Measurements from ENCODE around the gene GALNT2.

Gene GALNT2

DNA sequence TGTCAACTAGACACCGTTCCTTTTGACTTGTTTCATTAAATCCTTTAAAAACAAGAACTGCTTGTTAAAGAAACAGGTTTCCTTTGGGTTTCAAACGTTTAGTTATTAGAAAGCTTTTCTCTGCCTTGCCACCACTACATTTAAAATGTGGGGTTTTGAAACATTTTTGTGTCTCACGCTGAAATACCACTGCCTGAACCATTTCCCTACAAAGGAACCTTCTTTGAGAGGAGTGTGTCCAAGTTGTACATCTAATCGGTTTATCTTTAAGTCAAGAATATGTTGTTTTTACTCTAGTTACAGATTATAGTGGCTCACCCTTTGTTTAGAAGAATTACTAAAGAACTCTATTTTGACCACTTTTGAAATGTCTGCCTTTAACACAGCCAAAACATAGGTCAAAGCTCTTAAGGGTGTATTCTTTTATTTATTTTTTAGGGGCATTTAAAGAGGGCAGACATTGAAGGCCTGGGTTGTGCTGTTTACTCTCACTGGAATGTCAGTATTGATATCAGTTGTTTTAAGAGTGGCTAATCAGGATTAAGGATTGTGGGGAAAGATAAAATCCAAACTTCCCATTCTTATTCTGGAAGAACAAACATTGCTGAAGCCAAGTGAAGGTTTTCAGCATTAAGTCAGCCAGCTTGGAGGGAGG lies 143.4 kb downstream of the GALNT2 start:
- no peak for DNase-seq (ENCODE audit: low read depth, low spot score)

DNA sequence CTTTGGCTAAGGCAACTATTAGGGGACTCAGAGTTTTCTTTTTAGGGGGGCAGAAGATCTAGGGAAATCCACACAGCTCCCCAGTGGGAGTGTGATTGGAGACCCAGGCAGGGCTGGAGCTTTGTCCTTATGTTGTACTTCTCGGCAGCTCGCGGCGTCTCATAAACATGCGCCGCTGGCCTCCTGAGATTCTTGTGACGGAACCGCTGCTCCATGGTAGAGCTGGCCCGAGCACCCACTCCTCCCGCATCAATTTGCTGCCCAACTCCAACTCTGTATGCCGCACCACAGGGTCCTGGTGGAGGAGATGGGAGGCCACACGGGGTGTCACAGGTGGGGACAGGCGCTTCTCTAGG lies 143.9 kb downstream of the GALNT2 start:
- no peak for DNase-seq (ENCODE audit: low read depth, low spot score)

DNA sequence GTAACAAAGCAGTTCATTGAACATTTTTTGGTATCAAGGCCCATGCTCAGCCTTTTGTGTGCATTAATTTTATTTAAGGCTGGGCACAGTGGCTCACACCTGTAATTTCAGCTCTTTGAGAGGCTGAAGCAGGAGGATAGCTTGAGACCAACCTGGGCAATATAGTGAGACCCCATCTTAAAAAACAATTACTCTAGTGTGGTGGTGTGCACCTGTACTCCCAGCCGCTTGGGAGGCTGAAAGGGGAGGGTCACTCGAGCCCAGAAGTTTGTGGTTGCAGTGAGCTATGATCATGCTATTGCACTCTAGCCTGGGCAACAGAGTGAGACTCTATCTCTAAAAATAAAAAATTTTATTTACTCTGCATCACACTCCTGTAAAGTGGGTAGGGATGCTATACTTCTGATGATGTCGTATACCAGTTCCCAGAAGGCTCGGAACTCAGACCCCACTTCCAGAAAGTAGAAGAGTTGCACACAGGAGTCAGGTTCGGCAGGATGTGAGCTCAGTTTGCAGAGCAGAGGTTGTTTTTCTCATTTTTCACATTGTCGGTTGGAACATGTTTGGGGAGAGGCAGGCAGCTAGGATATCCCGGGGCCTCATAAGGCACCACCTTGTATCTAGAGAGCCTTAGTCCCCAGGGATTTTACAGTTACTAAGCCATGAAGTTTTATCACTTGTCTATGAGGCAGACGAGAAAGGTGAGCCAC lies 144.6 kb downstream of the GALNT2 start:
- no peak for DNase-seq (ENCODE audit: low read depth, low spot score)

DNA sequence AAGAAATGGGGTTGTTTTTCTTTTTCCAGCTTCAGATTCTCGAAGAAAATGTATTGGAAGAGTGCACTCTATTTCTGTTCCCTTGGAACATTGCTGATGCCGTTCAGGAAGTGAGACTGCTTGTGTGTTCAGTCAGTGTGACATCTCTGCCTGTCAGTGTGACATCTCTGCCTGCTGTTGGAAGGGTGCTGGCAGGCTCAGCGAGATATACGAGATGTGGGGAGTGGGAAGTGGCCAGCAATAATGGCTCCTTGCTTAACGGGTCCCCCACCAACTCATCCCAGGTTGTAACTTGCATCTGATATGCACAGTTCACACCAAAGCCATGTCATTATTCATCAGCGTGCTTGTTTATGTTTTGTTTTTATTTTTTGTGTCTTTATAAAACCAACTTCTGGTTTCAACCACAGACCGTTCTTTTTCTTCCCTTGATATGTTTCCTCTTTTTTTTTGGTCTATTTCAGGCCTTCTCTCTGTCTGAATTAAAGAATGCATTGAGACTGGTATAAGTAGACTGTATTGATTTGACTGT lies 145.4 kb downstream of the GALNT2 start:
- no peak for DNase-seq (ENCODE audit: low read depth, low spot score)

DNA sequence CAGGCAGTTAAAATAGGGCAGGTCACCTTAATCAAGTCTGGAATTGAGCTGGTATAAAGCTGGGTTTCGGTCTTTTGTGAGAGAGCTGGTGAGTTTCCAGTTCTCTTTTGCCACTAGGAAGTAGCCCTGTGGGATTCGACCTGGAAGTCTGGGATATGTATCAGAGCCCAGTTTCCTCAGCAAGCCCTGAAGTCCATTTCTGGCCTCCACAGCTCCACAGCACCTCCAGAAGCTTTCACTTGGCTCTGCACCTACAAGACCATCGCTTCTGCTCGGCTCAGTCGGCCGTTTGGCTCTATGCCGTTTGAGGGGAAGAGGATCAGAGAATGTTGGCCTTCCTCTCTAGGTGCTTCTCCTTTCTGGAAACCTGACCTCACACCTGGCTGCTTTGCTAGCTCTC lies 148.0 kb downstream of the GALNT2 start:
- DNase-seq (ENCODE audit: low read depth, low spot score) = no peak

DNA sequence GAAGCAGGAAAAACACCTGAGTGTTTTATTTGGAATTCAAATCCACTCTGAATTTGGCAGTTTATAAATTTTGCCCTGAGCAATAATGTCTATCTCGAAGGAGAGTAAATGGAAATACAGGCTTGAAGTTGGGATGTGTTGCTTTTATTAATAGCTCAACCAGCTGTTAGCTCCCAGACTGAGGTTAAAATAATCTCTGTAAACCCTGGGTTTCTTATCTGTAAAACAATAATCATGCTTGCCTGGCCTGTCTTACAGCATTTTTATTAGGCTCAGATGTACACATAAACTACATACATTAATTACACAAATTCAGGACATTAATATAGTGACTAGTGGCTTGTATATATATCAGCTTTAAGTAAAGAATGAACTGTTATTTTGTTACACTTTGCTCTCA lies 148.5 kb downstream of the GALNT2 start:
- no peak for DNase-seq (ENCODE audit: low read depth, low spot score)

DNA sequence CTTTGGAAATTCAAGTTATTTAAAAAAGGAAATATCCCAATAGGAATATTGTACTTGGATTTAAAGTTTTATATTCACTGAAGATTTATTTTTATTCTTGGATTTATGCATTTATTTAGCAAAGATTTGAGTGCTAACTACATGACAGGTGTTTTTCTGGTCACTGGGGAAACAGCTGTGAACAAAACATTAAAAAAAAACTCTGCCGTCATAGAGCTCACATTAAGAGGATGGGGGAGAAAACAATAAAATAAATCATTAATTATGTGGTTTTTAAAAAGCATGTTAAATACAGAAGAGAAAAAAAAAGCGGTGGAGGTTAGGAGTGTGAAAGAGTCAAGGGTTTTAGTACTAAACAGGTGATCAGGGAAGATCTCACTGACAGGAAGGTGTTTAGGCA lies 149.9 kb downstream of the GALNT2 start:
- DNase-seq (ENCODE audit: low read depth, low spot score) = no peak

DNA sequence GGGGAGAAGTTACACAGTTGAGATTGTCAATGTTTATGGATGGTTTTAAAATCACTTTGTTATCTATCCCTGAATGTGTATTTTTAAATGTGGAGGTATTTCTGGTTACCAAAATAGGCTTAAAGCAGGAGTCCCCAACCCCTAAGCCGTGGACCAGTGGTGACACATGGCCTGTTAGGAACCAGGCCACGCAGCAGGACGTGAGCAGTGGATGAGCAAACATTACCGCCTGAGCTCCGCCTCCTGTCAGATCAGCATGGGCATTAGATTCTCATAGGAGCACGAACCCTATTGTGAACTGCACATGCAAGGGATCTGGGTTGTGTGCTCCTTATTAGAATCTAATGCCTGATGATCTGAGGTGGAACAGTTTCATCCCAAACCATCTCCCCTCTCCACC lies 151.6 kb downstream of the GALNT2 start:
- DNase-seq (ENCODE audit: low read depth, low spot score) = no peak

DNA sequence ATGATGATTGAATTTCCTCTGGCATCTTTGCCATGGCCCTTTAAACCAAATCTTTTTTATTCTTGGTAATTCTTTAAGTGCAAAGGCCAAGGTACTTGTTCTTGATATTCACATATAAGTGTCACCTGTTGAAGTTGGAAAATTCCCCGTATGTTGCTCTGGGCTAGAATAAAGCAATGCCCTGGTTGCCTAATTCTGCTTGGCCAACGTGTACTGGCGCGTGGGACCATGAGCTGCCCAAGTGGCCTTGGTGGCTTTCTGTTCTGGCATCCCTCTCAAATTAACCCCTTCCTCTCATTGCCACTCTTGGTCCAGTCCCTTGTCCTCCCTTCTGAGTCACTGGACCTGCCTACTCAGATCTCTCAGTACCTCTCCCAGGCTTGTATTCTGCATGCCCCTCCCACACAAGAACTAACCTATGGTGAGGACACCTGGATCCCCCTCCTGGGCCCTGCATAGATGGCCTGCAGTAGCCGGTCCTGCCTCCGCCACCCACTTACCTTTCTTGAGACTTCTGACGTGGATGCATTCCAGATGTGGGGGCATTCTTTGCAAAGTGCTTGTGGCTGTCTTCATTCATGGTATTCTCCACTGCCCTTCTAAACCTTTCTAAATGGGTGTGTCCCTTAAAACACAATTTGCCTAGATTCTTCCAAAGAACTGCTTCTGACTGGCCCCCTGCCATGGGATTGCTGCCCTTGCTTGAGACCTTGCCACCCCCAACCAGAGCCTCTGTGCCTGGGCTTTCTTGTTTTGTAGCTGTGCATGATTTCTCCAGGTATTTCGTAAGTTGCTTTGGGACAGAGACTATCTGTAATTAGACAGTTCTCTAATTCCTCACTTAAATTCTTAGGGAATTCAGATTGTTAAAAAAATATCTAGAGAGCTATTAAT lies 152.4 kb downstream of the GALNT2 start:
- DNase-seq (ENCODE audit: low read depth, low spot score) = no peak

DNA sequence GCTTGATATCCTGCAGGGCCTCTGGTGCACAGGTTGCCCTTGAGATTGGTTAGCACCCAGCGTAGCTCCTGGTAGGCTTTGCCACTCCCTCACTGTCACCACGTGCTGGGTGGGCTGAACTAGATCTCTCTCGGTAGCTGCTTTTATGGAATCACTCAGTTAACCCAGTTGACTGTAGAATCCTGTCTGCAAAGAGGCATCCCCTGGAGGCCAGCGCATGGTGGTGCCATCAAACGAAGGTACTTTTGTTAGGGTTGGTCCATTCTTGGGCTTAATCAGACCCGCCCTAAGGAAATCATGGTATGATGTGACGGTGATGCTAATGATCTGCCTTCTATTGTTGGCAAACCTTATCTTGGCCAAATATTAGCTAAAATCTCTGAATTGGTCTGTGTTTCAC lies 153.4 kb downstream of the GALNT2 start:
- DNase-seq (ENCODE audit: low read depth, low spot score) = no peak

DNA sequence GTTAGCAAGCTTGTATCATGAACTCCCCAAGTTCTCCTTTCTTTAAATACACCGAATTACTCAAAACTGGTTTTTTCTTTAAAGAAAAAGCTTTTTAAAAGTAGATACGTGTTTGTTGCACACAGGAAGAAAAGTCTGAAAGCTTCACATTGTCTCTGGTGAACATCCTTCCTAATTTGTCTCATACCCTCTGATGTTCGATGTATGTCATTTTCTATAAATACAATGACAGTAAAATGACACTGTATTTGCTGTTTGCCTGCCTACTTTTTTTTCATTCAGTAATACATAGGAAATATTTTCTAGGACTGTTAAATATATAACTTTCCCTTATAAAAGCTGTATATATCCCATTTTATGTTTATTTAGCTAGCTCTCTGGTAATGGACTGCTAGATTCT lies 153.9 kb downstream of the GALNT2 start:
- DNase-seq (ENCODE audit: low read depth, low spot score) = no peak

DNA sequence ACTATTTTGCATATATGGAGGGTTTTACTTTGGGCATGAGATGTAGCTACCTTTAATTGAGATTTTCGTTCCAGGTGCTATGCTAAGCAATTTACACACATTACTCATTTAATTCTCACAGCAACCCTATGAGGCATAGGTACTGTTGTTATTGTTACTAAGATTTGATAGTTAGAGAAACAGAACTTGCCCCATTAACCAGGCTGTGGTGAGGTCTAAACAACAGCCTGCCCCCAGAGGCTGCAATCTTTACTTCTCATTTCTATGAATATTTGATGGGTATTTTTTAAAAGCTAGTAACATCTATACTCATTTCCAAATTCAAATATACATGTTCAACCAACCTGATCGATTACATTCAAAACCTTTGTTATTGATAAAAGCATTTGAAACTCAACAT lies 155.6 kb downstream of the GALNT2 start:
- no peak for DNase-seq (ENCODE audit: low read depth, low spot score)

DNA sequence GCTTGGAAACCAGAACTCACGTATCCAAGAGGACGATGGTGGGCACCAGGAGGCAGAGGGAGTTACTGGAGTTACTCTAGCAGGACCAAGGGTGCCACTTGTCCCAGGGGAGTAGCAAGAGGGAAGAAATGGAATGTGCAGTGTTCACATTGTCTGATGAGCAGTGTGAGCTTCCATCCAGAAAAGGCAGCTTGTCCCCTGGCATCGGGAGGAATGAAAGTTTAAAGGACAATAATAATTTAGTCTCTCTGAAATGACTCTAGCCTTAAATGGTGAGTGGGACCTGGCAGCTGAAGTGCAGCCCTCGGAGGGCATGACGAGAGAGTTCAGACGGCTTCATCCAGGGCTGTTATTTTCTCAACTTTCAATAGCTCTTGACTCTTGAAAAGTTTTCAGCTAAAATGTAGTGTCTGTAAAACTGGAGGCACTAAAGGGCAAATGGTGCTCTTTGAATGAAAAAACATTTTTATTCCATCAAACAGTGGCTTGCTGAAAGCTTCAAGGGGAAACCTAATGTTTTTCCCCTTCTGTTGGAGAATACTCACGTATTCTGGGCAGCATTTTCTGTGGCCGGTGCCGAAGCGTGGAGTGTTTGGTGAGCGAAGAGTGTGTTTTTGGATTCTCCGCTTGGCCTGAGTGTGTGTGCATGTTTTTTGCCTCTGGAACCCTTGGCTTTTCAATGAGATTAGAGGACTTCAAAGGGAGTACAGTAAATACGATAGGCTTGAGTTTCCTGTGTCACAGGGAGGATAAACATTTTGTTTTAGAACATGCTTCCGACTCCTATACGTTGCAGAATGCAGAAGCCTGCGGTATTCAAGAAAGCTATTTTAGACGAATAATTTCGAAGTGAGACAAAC lies 157.3 kb downstream of the GALNT2 start:
- DNase-seq (ENCODE audit: low read depth, low spot score) = no peak

DNA sequence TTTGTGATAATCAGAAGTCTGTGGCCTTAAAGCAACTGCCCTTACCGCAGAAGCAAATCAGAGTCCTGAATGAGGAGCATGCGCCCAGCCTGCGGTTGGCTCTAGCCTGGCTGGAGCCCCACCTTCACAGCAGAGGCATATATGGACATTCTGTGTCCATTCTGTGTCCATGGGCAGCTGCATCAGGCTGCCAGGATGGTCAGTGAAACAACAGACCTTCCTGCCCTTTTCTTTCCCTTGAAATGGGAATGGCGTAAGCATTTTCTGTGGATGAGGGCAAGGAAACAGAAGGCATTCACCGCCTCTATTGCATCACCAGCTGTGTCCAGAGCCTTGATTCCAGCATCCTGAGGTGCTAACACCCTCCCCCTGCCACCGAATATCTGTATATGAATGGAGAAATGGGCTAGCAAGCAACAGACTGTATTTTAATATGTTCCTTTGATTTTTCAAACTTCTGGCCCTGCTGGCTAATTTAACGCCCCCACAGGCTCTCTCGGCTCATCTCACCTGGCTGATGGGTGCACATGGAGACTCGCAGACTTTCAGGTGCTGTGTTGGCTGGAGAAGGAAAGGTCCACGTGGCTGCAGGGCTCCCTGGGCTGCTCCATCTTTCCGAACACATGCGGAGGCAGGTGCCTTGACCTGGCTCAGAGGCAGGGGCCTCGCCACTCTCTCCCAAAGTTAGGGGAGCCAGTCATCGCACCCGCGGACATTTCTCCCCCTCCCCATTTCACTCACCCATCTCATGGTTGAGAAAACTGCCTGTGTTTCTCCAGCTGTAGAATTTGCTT lies 159.2 kb downstream of the GALNT2 start:
- DNase-seq (ENCODE audit: low read depth, low spot score) = no peak

DNA sequence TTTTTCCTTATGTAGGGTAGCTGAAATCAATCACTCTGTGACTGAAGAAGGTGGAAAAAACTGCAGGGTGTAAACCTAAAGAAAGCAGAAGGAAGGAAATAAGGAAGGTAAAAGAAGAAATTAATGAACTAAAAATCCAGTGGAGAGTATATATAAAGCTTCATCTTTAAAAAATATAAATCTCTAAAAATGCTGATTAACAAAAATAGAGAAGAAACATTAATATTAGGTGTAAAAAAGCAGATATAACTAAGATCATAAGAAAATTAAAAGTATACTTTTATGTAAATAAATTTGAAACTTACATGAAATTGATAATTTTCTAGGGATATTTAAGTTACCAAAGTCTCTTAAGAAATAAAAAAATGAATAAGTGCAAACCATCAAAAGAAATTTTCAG lies 159.8 kb downstream of the GALNT2 start:
- DNase-seq (ENCODE audit: low read depth, low spot score) = no peak

DNA sequence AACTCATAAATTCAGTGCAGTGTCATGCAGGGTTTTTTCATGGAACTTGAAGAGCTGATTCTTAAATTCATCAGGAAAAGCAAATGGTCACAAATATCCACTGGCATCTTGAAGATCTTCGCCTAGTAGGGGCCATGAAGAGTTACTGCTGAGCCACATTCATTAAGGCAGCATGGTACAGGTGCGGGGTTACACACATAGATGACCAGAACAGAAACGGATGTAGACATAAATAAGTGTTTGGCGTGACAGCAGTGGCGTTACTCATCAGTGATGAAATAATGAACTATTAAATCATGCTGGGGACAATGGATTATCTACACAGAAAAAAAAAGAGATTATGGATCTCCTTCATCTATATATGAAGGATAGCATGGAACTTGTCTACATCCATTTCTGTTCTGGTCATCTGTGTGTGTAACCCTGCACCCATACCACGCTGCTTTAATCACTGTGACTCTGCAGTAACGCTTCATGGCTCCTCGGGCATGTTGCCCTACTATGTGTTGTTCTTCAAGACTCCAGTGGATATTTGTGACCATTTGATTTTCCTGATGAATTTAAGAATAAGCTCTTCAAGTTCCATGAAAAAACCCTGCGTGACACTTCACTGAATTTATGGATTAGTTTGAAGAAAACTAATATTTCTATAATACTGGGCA lies 161.3 kb downstream of the GALNT2 start:
- DNase-seq (ENCODE audit: low read depth, low spot score) = no peak

DNA sequence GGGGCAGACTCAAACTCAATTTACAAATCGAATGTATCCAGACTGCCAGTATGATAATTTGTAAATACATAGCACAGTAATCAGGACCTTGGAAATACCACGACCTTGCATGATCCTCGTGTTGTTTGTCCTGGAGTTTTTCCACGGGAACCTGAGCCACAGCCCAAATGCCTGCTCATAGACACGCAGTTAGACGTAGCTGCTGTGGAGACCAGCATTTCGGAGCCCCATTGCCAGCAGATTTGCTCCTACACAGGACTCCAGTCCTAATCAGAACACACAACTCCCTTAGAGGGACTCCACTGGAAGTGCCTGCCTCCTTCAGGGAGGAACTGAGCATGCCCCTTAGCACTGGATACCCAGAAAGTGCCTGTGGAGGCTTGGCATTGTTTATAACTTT lies 163.2 kb downstream of the GALNT2 start:
- DNase-seq (ENCODE audit: low read depth, low spot score) = no peak

DNA sequence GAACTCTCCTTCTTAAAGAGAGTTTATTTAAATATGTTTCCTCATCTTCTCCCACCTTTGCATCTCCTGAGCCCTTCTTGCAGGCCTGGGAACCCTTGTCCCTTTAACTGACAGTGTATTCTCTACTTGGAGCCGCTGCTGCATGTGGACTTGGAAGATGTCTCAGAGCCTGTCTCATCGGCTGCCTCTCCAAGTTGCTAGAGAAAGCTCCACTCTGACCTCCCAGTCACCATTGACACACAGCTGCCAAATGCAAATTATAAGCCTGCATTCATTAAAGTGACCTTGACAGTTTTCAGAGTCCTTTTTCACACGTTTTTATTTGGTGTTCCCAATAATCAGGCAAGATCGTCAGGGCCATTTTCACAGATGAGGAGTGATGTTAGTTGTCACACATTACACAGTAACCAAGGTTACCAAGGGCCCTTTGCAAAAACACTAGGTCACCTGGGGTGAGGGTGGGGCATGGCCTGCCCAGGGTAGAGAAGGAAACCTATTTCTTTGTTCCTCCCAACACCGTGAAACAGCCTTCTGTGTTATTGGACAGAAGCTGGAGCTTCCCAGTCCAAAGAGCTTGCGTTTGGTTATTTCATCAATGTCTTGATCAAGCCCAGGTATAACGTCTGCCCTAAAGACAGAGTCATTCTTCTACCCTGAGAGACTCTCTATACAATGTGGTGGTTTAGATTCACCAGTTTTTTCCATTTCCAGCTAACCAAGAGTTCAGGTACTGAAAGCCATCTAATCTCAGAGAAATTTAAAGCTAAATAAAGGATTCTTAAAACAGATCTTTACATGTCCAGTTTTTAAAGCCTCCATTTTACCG lies 164.1 kb downstream of the GALNT2 start:
- no peak for DNase-seq (ENCODE audit: low read depth, low spot score)

DNA sequence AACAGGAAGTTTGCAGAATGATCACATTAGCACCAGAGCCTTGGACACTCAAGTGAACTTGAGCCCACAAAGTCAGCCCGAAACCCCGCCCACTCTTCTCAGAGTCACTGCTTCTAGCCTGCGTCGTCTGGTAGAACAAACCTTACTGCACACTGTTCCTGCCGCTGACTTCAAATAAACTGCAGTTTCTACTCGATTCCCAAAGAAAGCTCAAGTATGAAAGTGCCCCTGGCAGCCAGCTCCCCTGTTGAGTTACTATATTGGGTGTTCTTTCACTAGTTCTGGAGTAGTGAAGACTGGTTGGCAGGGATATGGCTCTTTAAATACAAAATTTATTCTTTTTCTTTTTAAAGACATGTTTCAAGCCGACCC lies 164.7 kb downstream of the GALNT2 start:
- DNase-seq (ENCODE audit: low read depth, low spot score) = no peak
